Measurements from ENCODE around the gene AFF2.

Gene AFF2

GRCh38 chrX:148537556-148538182 is 37.3 kb downstream of the AFF2 start:
- DNase-seq, result no peak

- no peak for DNase-seq
Measured at GRCh38 chrX:148538582-148538981, 38.2 kb downstream of the AFF2 start.

- DNase-seq, result no peak
Measured at GRCh38 chrX:148540114-148540513, 39.7 kb downstream of the AFF2 start.

- DNase-seq, result no peak
Measured at GRCh38 chrX:148540671-148541583, 40.5 kb downstream of the AFF2 start.

- no peak for DNase-seq
Measured at GRCh38 chrX:148541584-148541940, 41.1 kb downstream of the AFF2 start.

- no peak for DNase-seq
Measured at GRCh38 chrX:148542481-148543255, 42.3 kb downstream of the AFF2 start.

GRCh38 chrX:148552775-148553174 is 52.4 kb downstream of the AFF2 start:
- DNase-seq, result no peak

GRCh38 chrX:148555101-148555500 is 54.7 kb downstream of the AFF2 start:
- no peak for DNase-seq

GRCh38 chrX:148555571-148556243 is 55.3 kb downstream of the AFF2 start:
- DNase-seq, result no peak

GRCh38 chrX:148556498-148556897 is 56.1 kb downstream of the AFF2 start:
- DNase-seq, result no peak

- no peak for DNase-seq
Measured at GRCh38 chrX:148562846-148563245, 62.4 kb downstream of the AFF2 start.

GRCh38 chrX:148567229-148567628 is 66.8 kb downstream of the AFF2 start:
- no peak for DNase-seq

- DNase-seq, result no peak
Measured at GRCh38 chrX:148567779-148568178, 67.4 kb downstream of the AFF2 start.

- DNase-seq, result no peak
Measured at GRCh38 chrX:148568763-148569162, 68.3 kb downstream of the AFF2 start.

GRCh38 chrX:148572337-148572736 is 71.9 kb downstream of the AFF2 start:
- no peak for DNase-seq

GRCh38 chrX:148573119-148573518 is 72.7 kb downstream of the AFF2 start:
- DNase-seq, result no peak

GRCh38 chrX:148574237-148574973 is 74.0 kb downstream of the AFF2 start:
- no peak for DNase-seq

GRCh38 chrX:148576396-148576795 is 76.0 kb downstream of the AFF2 start:
- no peak for DNase-seq

- DNase-seq, result no peak
Measured at GRCh38 chrX:148577741-148578140, 77.3 kb downstream of the AFF2 start.

GRCh38 chrX:148580016-148580415 is 79.6 kb downstream of the AFF2 start:
- no peak for DNase-seq

GRCh38 chrX:148582353-148582752 is 81.9 kb downstream of the AFF2 start:
- no peak for DNase-seq

- no peak for DNase-seq
Measured at GRCh38 chrX:148588649-148589310, 88.4 kb downstream of the AFF2 start.

Measured in EL (cell line).